Hypothalamus (tissue), 51 donors: ENCODE results near the gene COLEC12.
"Not testable (repeated sequence)": the region's sequence is repeated elsewhere in the genome, so short reads cannot be mapped to it uniquely, and the experiment has no call there.

Experiments used
- DNase-seq, 51 donors: peaks; one replicate each; lab custom pipeline; 2025; lab: John Stamatoyannopoulos, UW

The COLEC12 gene

DNA sequence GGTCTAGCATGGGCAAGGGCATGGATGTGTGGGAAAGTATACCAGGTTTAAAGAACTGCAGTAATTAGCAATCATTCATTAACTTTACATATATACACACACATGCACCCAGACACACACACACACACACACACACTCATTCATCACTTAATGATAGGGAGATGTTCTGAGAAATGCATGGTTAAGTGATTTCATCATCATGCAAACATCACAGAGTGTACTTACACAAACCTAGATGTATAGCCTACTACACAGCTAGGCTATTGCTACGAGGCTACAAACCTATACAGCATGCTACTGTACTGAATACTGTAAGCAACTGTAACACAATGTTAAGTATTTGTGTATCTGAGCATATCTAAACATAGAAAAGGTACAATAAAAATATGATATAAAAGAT is 83.6 kb downstream of the COLEC12 start:
- no peak for DNase-seq

DNA sequence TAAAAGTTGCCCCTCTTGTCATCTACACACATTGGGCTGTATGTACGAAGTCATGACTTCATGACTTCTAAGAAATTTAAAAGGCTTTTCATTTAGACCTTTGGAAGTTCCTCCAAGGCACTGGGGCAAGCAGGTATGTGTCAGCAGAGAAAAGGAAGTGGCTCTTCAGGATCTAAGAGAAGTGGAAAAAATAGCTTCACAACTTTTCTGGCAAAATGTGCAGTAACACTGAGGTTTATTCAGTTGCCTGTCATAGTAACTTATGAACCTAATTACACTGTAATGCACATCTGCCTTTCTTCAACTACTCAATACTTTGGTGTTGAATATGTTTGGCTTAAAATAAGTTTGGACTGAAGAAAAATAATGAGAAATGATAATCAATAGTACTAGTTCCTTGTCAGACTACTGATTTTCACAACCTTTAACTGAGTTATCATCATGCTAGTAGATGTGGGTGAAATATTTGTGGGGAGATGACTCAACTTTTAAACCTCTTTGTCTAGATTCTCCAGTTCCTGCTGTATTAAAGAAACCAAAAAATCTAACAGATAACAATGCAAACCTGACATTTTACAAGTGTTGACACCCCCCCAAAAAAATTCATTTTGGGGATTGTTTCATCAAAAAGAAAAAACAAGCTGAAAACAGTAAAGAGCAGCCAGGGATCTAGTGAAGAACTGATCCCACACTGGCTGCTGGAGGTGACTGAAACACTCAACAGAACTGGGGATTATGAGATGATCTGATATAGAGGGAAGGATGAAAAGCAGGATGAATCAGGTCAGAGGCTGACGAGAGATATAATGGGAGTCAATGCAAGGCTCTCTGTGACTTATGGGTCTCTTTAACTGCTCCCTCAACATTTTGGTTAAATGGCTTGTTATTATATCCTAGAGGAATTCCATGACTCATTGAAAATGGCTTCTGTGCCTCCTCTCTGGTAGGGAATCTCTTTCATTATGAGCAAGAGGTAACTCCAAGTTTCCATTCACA is 84.6 kb downstream of the COLEC12 start:
- DNase-seq, result no peak

DNA sequence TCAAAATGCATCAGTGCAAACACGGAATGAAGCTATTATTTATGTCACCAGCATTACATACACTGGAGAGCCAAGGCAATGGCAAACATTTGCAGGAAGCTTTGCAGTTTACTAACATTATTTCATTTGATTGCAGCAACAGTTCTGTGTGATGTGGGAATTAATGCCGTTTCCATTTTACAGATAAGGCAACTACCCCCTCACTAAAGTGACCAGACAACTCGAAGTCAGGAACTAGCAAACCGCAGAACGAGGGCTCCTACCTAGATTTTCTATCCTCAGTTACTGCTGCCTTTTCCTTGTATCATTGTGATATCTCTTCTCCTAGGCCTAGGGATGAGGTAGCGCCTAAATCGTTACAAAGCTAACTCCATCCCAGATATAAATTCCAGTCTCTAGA is 85.5 kb downstream of the COLEC12 start:
- no peak for DNase-seq

DNA sequence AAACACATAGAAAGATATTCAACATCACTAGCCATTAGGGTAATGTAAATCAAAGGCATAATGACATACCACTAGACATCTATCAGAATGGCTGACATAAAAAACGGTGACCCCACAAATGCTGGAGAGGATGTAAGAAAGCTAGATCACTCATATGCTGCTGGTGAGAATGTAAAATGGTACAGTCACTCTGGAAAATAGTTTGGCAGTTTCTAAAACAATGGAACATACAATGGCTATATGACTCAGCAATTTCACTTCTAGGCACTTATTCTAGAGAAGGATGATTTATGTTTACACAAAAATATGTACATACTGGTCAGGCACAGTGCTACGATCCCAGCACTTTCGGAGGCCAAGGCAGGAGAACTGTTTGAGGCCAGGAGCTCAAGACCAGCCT is 87.3 kb downstream of the COLEC12 start:
- DNase-seq, result no peak

DNA sequence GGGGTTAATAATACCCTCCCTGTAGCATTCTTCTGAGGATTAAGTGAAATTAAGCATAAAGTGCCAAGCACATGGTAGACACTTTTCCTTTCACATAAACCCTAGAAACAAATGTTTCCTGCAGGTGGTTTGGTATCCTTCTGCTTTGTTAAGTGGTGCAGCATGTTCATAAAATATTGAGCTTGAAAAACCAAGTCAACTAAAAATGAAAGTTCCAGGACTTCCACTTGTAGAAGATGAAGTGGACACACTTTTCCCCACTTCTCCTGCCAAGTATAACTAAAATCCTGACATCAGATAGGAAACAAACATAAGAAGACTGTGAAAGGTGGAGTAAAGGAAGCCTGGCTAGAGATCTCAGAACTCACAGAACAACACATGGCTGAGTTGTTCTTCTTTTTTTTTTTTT is 90.5 kb downstream of the COLEC12 start:
- DNase-seq, result no peak

DNA sequence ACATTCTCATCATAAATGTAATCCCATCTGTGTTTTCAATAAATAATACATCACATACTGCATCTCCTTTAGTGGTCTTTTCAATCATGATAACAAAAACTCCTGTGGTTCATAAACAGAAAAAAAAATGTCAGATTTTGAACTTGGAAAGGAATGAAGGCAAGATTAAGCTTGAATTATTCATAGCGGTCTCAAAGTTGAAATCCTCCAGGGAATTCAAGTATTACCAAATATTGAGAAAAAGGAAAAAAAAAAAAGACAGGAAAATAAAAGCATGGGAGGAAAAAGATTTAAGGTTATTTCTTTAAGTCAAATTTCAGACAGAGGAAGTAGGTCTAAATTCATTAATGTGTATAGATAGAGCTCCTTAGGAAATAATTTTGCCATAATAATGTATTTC is 92.1 kb downstream of the COLEC12 start:
- DNase-seq, result no peak

DNA sequence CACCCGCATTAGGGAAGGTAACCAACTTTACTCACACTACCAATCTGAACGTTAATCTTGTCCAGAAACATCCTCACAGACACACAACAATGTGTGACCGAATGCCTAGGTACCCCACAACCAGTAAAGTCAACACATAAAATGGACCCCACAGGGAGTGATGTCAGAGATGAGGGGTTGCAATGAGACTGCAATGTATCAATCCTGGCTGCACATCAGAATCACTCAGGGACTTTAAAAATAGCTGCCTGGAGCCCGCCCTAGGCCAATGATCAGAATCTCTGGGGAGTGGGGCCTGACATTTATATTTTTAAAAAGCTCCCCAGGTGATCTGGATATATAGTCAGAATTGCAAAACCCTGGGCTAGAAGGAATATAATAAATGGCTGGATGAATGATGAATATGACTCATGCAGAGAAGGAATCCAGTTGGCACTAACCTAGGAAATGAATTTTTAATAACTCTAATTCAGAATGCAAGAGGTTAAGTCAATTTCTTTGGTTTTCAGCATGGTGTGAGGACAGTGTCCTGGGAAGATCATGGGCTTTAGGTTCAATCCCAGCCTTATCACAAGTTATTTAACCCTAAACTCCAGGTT is 92.8 kb downstream of the COLEC12 start:
- no peak for DNase-seq

DNA sequence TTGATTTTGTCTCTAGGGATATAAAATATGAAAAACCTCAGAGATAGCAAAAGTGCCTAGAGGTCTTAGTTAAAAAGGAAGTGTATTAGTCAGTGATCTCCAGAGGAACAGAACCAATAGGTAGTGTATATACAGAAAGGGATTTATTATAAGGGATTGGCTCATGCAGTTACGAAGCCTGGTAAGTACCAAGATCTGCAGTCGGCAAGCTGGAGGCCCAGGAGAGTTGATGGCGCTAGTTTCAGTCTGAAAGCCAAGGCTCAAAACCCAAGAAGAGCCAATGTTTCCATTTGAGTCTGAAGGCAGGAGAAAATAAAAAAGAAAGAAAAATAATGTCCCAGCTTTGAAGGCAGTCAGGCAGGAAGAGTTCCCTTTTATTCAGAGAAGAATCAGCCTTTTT is 93.3 kb downstream of the COLEC12 start:
- no peak for DNase-seq

DNA sequence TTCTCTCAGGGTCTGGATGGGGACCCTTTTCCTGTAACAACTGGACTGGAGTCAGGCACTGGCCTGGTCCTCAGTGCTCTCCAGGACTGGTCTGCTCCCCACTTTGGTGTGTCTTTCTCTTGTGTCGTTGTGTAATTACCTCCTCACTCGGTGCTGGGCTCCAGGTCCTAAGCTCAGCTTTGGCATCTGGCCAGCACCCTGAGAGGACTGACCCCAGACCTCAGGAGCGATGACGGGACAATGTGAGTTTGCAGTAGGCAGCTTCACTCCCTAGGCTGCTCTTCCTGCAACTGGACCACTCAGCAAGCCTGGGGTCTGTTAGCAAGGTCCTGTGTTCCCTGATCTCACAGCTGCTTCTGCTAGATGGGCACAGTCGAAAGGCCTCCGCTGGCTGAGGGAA is 93.8 kb downstream of the COLEC12 start:
- DNase-seq, result no peak

DNA sequence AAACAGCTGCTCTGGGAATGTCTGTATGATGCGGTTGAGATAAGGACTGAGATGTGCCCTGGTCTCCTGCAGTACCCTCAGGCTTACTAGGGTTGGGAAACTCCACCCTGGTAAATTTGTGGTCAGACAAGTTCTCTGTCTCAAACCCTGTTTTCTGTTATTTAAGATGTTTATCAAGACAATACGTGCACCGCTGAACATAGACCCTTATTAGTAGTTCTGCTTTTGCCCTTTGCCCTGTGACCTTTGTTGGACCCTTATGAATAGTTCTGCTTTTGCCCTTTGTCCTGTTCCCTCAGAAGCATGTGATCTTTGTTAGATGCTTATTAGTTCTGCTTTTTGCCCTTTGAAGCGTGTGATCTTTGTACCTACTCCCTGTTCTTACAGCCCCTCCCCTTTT is 95.5 kb downstream of the COLEC12 start:
- not testable (repeated sequence) for DNase-seq

DNA sequence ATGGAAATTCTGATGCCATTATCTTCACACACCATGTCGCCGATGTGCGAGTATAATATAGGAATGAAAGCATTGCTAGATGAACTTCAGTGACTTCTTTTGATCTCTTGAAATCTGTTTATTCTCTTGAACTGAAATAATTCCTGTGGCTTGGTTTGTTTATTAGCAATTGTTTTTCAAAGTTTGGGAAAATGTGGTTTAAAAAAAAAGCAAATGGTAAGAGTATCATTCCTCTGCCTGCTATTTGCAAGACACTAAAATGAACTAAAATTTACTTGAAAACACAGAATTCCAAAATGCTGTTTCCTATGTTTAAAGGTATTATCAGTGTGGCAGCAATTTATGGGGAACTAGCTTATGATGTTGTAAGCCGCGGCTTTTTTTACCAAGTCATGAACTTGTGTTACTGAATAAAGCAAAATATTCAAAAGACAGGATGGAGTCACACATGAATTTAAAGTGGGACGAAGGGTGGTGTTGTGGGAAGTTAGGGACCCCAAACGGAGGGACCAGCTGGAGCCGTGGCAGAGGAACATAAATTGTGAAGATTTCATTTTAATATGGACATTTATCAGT is 96.4 kb downstream of the COLEC12 start:
- no peak for DNase-seq

DNA sequence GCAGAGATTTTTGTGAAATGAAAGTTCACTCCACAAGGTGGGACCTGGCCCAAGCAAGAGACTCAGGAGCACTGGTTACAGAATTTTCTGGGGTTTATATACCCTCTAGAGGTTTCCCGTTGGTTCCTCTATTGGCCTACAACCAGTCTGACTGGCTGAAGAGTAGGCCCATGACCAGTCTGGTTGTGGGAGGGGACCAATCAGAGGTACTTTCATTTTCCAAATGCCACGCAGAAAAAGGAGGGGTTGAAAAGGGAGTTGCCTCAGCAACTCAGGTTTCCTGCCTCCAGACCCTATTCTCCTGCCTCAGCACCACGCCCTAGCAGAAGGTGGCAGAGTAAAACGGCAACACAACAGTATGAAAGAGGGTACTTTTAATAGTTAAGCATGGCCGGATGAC is 98.4 kb downstream of the COLEC12 start:
- no peak for DNase-seq

DNA sequence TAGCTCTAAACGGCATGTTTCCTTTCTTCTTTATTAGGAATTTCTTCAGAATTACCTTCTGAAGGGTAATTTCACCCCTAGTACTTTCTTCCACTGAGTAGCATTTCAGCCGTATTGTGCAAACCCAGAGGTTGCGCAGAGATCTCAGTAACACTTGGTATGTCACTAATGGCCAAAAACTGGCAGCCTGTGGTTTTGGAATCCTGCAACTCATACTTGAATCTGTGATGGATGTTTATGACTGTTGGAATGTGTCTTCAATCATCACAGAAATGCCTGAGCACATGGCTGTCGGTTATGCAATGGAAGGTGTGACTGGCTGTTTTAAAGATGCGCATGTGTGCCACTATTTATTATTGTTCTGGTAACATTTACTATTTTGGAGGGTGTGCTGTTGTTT is 100.0 kb downstream of the COLEC12 start:
- DNase-seq, result no peak

DNA sequence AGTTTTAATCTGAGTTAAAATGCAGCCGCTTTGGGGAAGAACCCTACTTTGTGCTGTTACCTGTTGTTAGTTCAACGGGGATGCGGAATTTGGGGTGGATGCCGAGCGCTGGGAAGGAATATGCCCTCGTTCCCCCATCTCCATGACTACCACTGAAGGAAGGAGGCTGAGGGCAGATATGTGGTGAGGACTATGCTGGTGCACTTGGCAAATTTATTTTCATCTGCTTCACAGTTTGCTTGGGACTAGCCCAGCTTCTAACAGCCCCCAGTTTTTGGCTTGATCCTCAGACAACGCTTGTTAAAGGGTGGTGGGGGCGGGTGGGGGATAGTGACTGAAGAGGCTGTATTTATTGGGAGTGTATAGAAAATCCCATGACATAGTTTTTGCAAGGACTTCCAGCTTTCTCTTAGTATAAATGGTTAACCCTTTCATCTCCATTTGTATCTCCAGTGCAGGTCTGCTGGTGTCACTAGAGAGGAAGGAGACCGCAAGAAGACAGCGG is 100.8 kb downstream of the COLEC12 start:
- no peak for DNase-seq

DNA sequence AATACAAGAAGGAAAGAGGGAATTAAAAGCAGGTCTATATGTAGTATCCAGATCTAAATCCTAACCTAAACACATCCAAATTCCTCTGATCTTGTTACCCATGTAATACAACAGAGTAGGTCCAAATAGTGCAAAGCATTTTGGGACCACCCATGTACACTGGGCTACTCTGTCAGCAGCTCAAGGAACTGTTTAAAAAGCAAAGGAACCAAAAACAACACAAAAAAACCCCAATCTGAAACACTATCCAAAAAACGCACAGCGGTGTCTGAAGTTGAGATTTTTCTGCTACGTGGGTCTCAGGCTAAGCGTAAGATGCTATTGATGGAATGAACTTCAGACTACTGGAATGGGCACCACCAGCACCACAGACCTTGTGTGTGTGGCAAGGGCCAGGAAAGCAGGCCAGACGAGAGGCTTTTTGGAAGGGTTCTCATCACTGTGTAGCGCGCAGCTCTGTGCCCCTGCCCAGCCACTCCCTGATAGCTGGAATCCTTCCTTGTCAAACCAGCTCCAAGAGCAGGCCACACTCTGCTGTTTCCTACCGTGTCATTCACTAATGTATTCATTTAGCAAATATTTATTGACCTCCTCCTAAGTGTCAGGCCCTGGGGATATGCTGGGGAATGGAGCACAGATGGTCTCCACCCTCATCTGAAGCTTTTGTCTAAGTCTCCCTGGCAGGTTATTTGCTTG is 101.4 kb downstream of the COLEC12 start:
- no peak for DNase-seq

DNA sequence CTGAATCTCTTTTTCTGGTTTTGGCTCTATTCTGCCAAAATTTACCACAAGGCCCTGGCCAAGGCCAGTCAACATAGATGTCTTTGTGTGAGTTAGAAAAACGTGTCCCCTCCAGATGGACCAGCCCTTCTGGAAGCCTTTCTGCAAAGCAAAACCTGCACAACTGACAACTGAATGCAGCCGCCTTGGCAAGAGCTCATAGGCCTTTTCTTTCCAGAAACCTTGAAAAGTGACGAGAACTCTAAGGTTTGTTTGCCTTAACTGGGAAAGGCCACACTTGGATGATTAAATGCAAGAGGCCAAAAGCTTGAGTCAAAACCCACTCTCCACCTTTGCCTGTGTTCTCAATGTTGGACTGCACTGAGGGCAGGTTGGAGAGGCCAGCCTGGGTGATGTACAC is 103.9 kb downstream of the COLEC12 start:
- peak in 1 of 51 donors; percentile 19 for DNase-seq

DNA sequence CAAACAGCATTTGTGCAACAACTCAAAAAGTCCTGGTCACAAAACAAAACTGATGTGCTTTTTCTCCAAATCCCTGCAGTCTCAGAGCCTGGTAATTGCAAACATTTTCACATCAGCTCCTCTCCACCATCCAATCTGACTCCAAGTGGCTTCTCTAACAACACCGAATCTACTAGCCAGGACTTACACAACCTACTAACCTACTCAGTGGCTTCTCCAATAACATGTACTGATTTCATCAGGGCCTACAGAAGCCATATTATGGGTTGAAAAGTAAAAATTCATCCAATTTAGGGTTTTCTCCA is 104.3 kb downstream of the COLEC12 start:
- no peak for DNase-seq

DNA sequence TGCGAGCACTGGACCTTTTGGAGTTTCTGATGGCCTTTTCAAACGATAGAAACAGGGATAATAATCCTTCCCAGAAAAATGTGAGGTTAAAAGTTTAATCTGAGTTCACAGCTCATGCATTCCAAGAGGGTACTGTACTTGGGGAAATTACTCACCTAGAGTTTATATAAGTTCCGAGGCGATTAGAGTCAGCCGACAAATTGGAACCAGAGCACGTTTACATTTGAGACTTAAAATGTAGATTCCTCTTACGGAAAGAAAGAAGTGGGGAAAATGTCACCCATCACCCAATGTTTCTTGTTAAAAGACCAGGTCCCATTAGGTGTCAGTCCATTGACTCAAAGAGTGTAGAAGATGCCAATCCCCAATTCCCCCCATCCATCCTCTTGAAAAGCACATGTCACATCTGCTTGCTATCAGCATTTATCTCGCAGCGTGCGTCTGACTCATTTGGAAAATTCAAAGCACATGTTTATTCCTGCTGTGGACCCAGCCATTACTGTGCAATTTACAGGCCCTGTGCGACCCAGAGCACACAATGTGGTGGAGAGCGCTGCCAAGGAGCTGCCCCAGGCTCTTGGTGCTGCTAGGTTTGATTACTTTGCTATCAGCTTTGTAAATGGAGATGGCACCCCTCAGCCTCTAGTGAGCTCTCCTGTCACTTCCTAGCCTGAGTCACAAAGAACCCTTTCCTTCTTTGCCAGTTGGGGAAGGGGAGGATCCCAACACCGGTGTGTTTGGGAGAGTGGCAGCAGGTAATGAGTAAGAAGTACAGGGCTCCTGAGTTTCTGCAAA is 104.8 kb downstream of the COLEC12 start:
- DNase-seq, result no peak

DNA sequence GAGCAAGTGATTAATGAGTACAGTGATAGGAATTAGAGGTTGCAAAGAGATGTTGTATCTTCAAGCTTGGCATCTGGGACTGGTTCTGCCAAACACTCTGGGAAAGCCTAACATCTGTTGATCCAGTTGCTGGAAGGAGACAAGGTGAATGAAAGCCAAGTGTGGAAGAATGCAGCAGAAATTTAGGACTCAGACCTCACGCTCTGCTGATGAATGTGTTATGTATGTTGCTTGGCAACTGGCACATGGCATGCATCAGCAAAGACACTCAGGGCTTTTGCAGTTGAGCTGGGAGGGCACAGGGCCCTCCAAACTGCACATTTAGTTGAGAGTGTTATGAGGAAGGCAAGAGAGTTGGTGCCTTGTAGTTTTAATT is 105.5 kb downstream of the COLEC12 start:
- peak in 9 of 51 donors; percentile 15 to 47 (median 35) for DNase-seq

DNA sequence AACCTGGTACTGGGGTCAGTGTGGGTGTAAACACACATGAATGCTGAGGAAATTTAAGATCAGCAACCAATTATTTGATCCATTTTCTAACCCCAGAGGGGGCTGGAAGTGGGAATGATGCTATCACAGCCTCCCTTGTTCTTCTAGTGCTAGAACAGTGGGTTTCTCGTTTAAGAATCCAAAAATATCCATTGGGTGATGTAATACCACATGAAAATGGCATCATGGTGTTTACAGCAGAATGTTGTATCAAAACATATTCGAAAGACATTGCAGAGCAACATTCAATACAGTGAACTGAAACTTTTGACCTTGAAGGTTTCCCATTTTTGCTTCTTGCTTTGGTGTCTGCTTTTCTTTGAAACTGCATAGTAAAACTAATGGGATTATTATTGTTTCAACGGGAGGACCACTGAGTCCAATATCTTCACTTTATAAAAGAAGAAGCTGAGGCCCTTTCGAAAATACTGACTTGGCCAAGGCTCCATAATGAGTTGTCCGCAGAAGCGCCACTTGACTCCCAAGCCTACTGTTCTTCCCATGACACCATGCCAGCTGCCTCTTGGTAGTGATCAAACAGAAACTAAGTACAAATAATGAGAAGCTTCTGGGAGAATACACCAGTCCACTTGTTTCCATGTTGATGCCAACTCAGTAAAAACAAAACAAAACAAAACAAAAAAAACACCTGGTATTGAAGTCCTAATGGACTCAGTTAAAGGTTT is 106.1 kb downstream of the COLEC12 start:
- DNase-seq, result no peak
